HG02678 (cell line): Measurements from ENCODE around the gene TSPAN9.

Experiments
- ATAC-seq: cut with Tn5 transposase; IDR thresholded peaks from one replicate; pipeline ENCODE4 v1.9.1; 2021; ENCODE audit warnings: mild to moderate bottlenecking, moderate library complexity; ENCODE audit not compliant: unreplicated experiment

Gene TSPAN9

DNA sequence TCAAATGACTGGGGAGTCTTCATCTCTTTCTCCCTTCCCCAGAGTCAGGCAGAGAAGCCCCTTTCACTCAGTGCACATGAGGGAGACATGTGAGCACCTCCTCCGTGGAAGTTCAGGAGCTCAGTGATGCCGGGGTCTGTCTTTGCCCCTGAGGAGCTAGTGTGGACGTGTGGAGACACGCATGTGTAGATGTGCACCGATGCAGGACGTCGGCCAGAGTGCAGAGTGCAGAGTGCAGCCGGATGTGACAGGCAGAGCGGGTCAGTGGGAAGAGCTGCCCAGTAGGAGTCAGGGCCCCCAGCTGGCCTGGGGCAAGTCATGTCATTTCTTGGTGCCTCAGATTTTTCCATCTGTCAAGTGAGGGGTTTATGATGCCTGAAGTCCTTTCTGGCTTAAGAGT, 20.7 kb downstream of the TSPAN9 start:
- ATAC-seq = no peak

GRCh38 chr12:3098436-3098835, 21.3 kb downstream of the TSPAN9 start:
- ATAC-seq = no peak

GRCh38 chr12:3099146-3099545, 22.0 kb downstream of the TSPAN9 start:
- ATAC-seq = no peak

GRCh38 chr12:3101309-3102024, 24.3 kb downstream of the TSPAN9 start:
- no peak for ATAC-seq

GRCh38 chr12:3102771-3103410, 25.7 kb downstream of the TSPAN9 start:
- ATAC-seq = no peak

DNA sequence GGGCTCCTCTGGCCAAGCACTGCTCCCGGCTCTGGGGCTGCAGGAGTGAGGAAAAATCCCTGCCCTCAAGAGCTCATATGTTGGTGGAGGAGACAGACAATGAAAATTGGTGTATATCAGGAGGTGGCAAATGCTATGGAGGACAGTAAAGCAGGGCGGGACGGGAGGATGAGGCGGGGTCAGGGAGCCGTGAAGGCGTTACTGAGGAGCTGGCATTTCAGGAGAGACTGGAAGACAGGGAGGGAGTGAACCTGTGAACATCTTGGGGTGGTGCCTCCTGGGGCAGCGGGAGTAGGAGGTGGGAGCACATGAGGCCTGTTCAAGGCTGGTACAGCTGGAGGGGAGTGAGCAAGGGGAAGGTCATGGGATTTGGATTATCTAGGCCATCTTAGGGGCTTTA, 26.6 kb downstream of the TSPAN9 start:
- no peak for ATAC-seq

DNA sequence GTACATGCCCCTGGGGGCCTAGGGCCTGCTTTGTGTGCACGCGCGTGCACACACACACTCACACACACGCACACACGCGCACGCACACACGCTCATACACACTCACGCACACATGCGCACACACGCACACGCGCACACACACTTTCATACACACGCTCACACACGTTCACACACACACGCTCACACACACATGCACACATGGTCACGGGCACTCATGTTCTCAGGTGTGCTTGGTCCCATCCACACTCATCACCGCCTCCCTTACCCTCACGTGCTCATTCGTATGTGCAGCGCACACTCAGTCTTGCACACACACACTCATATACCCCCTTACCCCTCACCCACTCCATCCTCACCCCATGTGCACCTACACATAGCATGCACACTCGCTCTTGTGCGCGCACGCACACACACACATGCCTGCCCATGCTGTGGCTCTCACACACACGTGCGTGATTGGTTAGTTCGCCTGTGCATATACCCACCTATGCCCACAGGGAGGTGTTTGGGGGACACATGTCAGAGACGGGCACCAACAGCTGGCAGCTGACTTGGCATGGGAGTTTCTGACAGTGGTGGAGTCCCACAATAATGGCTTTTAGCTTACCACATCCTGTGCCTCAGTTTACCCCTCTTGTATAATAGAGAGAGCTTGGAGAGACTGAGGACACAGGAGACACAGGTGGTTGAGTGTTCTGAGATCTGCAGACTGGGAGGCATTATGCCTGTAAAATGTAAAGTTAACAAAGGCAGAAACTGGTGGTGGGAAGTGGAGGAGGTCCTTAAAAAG, 28.7 kb downstream of the TSPAN9 start:
- ATAC-seq = no peak

DNA sequence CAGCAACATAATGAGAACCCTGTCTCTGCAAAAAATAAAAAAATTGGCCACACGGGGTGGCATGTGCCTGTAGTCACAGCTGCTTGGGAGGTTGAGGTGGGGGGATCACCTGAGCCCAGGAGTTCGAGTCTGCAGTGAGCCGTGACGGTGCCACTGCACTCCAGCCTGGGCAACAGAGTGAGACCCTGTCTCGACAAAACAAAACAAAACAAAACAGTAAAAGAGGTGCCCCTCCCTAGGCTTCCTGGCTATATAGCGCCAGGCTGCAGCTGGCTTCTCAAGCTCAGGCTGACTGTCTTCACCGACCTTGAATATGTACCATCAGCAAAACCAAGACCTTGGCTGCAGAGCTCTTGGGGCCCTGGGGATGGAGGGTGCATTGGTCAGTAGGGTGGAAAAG, 29.4 kb downstream of the TSPAN9 start:
- no peak for ATAC-seq

- ATAC-seq = no peak
Measured at GRCh38 chr12:3107071-3107583, 29.9 kb downstream of the TSPAN9 start.

DNA sequence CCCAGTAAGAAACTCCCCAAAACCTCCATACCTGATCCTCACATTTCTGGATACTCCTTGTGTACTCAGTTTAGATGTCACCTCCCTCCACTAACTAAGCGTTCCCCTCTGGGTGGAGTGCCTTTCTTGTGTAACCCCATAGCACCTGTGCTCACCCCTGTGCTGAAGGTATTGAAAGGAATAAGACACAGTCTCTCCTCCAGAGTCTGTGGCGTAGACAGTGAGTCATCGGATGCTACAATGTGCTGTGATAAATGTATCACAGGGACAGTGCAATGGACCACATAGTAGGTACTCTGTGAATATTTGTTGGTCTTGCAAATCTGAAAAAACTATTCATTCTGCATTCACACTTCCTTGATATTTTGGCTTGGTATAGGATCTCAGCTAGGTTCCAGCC, 30.8 kb downstream of the TSPAN9 start:
- ATAC-seq = no peak

DNA sequence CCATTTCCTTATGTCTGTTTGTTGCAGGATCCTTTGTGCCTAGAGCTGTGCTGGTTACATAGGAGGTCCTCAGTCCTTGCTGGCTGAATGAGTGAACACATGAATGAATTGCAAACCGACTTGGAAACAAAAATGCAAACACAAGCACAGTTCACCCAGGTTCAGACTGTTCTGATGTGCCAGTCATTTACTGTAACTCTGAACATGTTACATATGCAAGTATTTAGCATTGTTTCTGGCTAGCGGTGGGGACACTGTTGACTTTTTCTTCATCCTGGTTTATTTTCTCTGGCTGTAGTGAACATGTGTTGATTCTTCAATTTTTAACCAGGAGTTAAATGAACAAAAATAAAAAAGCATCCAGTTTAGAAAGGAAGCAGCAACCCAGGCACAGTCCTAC, 33.4 kb downstream of the TSPAN9 start:
- ATAC-seq = no peak

GRCh38 chr12:3113671-3114325, 36.6 kb downstream of the TSPAN9 start:
- ATAC-seq = no peak

GRCh38 chr12:3114671-3115070, 37.5 kb downstream of the TSPAN9 start:
- ATAC-seq = no peak

GRCh38 chr12:3115078-3115477, 37.9 kb downstream of the TSPAN9 start:
- ATAC-seq = no peak

DNA sequence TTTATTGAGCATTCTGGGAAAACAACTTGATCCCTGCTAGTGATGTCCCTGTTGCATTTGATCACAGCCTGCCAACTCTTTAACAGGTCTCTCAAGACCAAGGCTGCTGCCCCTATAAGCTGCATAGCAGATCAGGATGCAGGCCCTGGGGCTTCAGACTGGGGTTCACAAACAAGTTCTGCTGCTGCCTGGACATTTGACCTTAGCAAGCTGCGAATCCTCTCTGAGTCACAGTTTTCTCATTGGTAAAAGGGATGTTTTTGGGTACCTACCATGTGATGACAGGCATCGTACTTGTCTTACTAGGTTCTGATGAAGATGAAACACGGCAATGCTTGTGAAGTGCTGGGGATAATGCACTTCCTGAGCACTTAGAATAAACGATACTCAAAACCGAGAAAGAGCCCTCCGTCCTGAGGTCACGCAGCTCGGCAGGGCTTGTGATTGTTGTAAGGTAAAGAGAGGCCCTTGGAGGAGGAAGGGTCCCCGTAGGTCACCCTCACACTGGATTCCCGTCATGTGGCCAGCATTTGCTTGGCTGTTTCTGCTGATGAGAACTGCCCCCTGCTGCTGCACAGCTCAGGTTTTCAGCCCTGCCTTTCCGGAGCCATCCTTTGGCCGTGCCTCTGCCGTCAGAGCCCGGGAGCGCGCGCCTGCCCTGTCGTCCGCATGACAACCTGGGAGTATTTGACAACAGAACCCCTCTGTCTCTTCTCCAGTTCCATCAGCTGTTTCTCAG, 39.1 kb downstream of the TSPAN9 start:
- ATAC-seq = no peak

DNA sequence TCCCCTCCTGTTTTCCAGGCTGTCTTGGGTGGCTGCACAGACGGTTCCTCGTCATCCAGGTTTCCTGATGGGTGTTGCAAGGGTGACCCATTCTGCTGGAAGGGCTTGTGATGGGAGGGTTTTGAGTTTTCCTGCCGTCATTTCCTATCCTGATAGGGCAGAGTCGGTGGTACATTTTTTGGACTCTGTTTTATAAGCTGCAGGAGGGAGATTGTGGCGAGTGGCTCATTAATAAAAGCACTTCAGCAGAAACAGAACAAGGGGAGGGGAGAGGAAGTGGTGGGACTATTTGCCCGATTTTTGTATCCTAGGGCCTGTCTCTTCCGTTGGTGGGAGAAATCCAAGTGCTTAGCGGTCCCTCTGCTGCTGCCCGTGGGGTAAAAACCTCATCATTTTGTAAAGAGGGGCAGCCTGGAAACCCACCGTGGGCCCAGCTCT, 40.0 kb downstream of the TSPAN9 start:
- ATAC-seq = no peak

GRCh38 chr12:3117591-3118015, 40.4 kb downstream of the TSPAN9 start:
- no peak for ATAC-seq

DNA sequence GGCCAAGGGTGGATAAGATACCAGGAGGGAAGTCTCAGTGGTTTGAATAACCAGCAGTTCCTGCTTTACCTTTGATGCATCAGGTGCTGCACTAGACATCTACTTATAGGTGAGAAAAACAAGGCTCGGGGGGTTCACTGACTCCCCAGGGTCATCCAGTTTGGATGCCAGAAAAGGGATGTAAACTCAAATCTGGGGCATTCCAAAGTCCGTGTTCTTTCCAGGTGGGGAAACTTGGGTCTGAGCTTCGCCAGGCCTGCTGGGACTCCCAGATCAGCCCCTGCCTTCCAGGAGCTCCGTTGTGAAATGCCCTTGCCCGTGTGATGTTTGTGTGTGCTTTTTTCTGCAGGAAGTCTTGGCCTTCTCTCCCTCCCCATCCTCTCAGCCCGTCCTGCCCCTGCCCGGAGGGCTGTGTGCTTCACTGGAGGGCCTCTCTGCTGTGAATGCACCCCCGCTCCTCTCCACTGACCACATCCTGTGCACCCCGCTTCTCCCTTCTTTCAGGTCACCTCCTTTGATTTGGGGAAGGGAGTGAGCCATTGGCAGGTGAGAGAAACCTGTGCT, 42.1 kb downstream of the TSPAN9 start:
- ATAC-seq = no peak

DNA sequence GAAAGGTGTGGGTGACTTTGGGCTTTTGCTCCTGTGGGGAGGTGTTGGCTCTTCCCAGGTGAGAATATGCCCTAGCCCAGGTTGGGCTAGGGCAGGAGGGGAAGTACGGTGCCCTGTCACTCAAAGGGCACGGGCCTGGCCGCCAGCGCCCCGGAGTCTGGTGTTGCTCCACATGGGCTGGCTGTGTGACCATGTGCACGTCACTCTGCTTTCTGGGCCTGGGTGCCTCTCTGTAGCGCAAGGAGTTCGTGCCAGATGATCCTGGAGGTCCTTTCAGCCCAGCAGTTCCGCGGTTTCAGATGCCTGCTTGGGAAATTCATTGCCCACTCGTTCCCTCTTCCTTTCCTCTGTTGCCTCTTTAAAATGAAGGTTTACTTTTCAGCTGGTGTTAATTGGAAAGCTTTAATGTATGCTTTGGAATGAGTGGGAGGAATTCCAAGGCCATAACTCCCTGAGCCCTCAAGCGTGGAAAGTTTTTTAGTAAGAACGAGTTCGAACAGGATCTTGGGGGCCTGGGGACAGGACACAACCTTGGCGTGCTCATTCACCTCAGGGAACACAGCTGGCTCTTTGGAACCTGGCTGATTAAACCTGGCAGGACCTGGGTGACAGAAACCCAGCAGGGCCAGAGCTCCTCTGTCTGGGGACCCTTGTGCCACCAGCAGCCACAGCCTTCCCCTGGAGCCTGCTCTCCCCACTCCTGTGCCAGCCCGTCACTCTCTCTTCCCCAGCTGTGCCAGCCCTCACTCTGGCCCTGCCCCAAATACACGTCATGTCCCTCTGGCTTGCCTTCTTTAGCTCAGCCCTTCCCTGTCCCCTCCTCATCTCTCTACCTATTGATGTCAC, 42.8 kb downstream of the TSPAN9 start:
- ATAC-seq = no peak
